ENCODE results near the gene SIK2. TPM values are rescaled to one million over a fixed set of nuclear protein-coding genes. Genes with fewer than 3 reads are reported as not detected.

SIK2 gene
- total and polyA plus RNA-seq, 9 of the 15 experiments (the other 6 are each of a cell fraction or from before 2014, with no cell fraction given), result 0.74 to 11.6 (median 3.8) TPM

DNA sequence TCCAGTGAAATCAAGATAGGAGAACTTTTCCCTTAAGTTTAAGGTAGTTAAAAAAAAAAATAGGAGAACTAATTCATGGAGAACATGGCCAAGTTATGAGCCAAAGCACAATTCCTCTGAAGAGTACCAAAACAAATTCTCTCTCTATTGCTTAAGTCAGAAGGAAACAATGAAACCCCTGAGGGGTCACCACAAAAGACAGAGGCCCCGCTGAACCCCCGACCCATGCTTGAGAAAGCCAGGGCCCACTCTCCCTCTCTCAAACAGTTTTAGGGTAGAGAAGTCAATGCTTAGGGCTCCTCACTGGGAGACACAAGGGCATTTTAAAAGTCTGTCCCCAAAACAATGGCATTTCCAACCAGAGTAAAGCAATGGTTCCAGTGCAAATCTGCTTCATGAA lies 137.1 kb downstream of the SIK2 start:
- Histone ChIP-seq H3K4me3 (no peak overlapping the region), H3K9me1 (ENCODE audit: control insufficient read depth, insufficient read depth, low read length) (no peaks in the 10 kb centered on the region), H3K4me1 (replicated peaks in 1 of 2; ENCODE audit: control insufficient read depth in 2 of 2, insufficient read depth in 2 of 2, low read length in 2 of 2) (peaks cover 0 to 5% of the 10 kb centered on the region in 2 experiments; a peak in 3 of 5 replicates), H3K79me2 (ENCODE audit: control insufficient read depth, insufficient read depth, low read length) (no peaks in the 10 kb centered on the region), H3K9me3 (replicated peaks; ENCODE audit: control insufficient read depth, insufficient read depth, low read depth, low read length) (no peaks in the 10 kb centered on the region), H3K4me2 (ENCODE audit: insufficient read depth, low read length) (no peak overlapping the region), H2AFZ (ENCODE audit: low read depth, low read length) (no peak overlapping the region), H4K20me1 (replicated peaks; ENCODE audit: control insufficient read depth, insufficient read depth, low read length) (0 out of 2 replicates have a peak, but pooled peaks cover 3% of the 10 kb centered on the region), H3K27me3 (ENCODE audit: control insufficient read depth in 2 of 2, insufficient read depth in 2 of 2, low read length in 2 of 2) (no peaks in the 10 kb centered on the region), H3K27ac (ENCODE audit: extremely low read depth, low read depth, low read length) (no peak overlapping the region), H3K9ac (ENCODE audit: insufficient read depth in 1 of 2, low read depth in 2 of 2, low read length in 2 of 2) (no peak overlapping the region), H3K36me3 (ENCODE audit: control insufficient read depth, insufficient read depth, low read length) (peaks cover 58% of the 10 kb centered on the region)
- DNase-seq (ENCODE audit: extremely low read depth in 1 of 4, low spot score in 3 of 4), result no peak
- intact Hi-C loops (cut with micrococcal nuclease), result no loop called here
- 90% methylated on average over 2 of the region's 2 CpGs for WGBS (ENCODE audit: insufficient coverage, low coverage, missing lambda C conversion rate)
- CTCF ChIA-PET (ENCODE audit: low intra/inter-chr PET ratio), result no interaction called here
- in situ Hi-C loops (cut with MboI), result no loop called here
- FAIRE-seq, result no peak
- BruUV-seq (replicated peaks), result no TSS peak
- POLR2A ChIA-PET, result interaction anchor here (0.6 to 1.2 kb wide), 2 partner anchors 10 to 13 kb away, joined by 3 to 5 read pairs; no protein-coding TSS in a partner anchor
- ATAC-seq, result no peak
- TF ChIP-seq, protein P1, sequence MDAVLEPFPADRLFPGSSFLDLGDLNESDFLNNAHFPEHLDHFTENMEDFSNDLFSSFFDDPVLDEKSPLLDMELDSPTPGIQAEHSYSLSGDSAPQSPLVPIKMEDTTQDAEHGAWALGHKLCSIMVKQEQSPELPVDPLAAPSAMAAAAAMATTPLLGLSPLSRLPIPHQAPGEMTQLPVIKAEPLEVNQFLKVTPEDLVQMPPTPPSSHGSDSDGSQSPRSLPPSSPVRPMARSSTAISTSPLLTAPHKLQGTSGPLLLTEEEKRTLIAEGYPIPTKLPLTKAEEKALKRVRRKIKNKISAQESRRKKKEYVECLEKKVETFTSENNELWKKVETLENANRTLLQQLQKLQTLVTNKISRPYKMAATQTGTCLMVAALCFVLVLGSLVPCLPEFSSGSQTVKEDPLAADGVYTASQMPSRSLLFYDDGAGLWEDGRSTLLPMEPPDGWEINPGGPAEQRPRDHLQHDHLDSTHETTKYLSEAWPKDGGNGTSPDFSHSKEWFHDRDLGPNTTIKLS (IDR thresholded peaks at IDR 0.05; ENCODE audit: borderline replicate concordance, low read depth), result no peak
- TF ChIP-seq EP300 (IDR thresholded peaks at IDR 0.05; ENCODE audit: low read length) (no peak), ZBTB1 (CRISPR knock-in tag; IDR thresholded peaks at IDR 0.05; ENCODE audit: borderline replicate concordance, low read depth) (no peak), KLF13 (tag; IDR thresholded peaks at IDR 0.05; ENCODE audit: borderline replicate concordance, low read depth) (no peak), PRMT5 (CRISPR knock-in tag; IDR thresholded peaks at IDR 0.05) (no peak), ZNF830 (CRISPR knock-in tag; IDR thresholded peaks at IDR 0.05) (no peak), RBM25 (IDR thresholded peaks at IDR 0.05; ENCODE audit: low read depth, low read length, severe bottlenecking) (no peak), TAL1 (IDR thresholded peaks at IDR 0.05) (no peak), SMARCE1 (IDR thresholded peaks at IDR 0.05) (no peak), GABPB1 (CRISPR knock-in tag; IDR thresholded peaks at IDR 0.05) (no peak), SP2 (IDR thresholded peaks at IDR 0.05; ENCODE audit: extremely low read depth, low read depth, low read length, poor library complexity, severe bottlenecking) (no peak)
- TF ChIP-seq, protein P2, sequence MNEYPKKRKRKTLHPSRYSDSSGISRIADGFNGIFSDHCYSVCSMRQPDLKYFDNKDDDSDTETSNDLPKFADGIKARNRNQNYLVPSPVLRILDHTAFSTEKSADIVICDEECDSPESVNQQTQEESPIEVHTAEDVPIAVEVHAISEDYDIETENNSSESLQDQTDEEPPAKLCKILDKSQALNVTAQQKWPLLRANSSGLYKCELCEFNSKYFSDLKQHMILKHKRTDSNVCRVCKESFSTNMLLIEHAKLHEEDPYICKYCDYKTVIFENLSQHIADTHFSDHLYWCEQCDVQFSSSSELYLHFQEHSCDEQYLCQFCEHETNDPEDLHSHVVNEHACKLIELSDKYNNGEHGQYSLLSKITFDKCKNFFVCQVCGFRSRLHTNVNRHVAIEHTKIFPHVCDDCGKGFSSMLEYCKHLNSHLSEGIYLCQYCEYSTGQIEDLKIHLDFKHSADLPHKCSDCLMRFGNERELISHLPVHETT (CRISPR knock-in tag; conservative IDR thresholded peaks at IDR 0.05 in 1 of 2, IDR thresholded peaks at IDR 0.05 in 1 of 2), result no peak
- TF ChIP-seq, protein P3, sequence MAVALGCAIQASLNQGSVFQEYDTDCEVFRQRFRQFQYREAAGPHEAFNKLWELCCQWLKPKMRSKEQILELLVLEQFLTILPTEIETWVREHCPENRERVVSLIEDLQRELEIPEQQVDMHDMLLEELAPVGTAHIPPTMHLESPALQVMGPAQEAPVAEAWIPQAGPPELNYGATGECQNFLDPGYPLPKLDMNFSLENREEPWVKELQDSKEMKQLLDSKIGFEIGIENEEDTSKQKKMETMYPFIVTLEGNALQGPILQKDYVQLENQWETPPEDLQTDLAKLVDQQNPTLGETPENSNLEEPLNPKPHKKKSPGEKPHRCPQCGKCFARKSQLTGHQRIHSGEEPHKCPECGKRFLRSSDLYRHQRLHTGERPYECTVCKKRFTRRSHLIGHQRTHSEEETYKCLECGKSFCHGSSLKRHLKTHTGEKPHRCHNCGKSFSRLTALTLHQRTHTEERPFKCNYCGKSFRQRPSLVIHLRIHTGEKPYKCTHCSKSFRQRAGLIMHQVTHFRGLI (CRISPR knock-in tag; IDR thresholded peaks at IDR 0.05), result no peak
- TF ChIP-seq, protein P4, sequence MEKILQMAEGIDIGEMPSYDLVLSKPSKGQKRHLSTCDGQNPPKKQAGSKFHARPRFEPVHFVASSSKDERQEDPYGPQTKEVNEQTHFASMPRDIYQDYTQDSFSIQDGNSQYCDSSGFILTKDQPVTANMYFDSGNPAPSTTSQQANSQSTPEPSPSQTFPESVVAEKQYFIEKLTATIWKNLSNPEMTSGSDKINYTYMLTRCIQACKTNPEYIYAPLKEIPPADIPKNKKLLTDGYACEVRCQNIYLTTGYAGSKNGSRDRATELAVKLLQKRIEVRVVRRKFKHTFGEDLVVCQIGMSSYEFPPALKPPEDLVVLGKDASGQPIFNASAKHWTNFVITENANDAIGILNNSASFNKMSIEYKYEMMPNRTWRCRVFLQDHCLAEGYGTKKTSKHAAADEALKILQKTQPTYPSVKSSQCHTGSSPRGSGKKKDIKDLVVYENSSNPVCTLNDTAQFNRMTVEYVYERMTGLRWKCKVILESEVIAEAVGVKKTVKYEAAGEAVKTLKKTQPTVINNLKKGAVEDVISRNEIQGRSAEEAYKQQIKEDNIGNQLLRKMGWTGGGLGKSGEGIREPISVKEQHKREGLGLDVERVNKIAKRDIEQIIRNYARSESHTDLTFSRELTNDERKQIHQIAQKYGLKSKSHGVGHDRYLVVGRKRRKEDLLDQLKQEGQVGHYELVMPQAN (IDR thresholded peaks at IDR 0.05; ENCODE audit: borderline replicate concordance), result no peak
- TF ChIP-seq, protein P5, sequence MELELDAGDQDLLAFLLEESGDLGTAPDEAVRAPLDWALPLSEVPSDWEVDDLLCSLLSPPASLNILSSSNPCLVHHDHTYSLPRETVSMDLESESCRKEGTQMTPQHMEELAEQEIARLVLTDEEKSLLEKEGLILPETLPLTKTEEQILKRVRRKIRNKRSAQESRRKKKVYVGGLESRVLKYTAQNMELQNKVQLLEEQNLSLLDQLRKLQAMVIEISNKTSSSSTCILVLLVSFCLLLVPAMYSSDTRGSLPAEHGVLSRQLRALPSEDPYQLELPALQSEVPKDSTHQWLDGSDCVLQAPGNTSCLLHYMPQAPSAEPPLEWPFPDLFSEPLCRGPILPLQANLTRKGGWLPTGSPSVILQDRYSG (tag; conservative IDR thresholded peaks at IDR 0.05; ENCODE audit: low read depth), result no peak
